HepG2 (cell line): ENCODE results near the gene TESK1. TPM values are rescaled to one million over a fixed set of nuclear protein-coding genes. Genes with fewer than 3 reads are reported as not detected.

Experiments used
- EP300 ChIP-seq, 3 experiments: sonication (generic) in 1 of 3; formaldehyde crosslinking in 1 of 3; IDR thresholded peaks; 2 replicates each; pipeline versions ENCODE4 v1.5.1 to v1.6.1; 2011 to 2020; ENCODE audit warnings: low read depth in 2 of 3, low read length in 2 of 3, borderline replicate concordance in 1 of 3, improper control_type of control experiment in 1 of 3, mild to moderate bottlenecking in 1 of 3, missing genetic modification reagents in 1 of 3, moderate library complexity in 1 of 3
- polyA plus RNA-seq, 8 experiments: library from polyadenylated mRNA; depleted of rRNA in 3 of 8; stranded (reverse) in 7 of 8; unstranded in 1 of 8; fragments of >200 nt; fragmentation: Illumina TruSeq in 4 of 8; extraction: Trizol in 4 of 8; gene quantifications; 2 replicates each; pipeline versions ENCODE4 v1.2.1 to v1.2.3, GENCODE V29; 2011 to 2016; ENCODE audit warnings: low read depth in 4 of 8, missing spikeins in 1 of 8, mixed read lengths in 1 of 8; ENCODE audit not compliant: insufficient read depth in 1 of 8
- total RNA-seq, 5 experiments: library from RNA; depleted of rRNA; stranded (reverse); fragments of >200 nt; fragmentation: Illumina TruSeq; extraction: Trizol; gene quantifications; 2 replicates each; pipeline ENCODE4 v1.2.3, GENCODE V29; 2016; ENCODE audit warnings: low read depth in 1 of 5
- TF ChIP-seq, protein P1 (sequence below): sonication (generic); formaldehyde crosslinking; IDR thresholded peaks from 2 replicates; pipeline ENCODE4 v1.5.0; 2020; ENCODE audit warnings: mild to moderate bottlenecking, missing genetic modification reagents, borderline replicate concordance
- TF ChIP-seq, protein P2 (sequence below): sonication (generic); formaldehyde crosslinking; IDR thresholded peaks from 2 replicates; pipeline ENCODE4 v1.4.0; 2020; ENCODE audit warnings: missing genetic modification reagents; ENCODE audit errors: not compliant biosample characterization
- TF ChIP-seq, protein P3 (sequence below): sonication (generic); formaldehyde crosslinking; IDR thresholded peaks from 2 replicates; pipeline ENCODE4 v1.4.0; 2020; ENCODE audit warnings: missing genetic modification reagents
- TF ChIP-seq, protein P4 (sequence below): sonication (generic); formaldehyde crosslinking; conservative IDR thresholded peaks from 2 replicates; pipeline ENCODE4 v1.4.0; 2020; ENCODE audit warnings: missing genetic modification reagents

TESK1 gene
- total and polyA plus RNA-seq, 2 of the 13 experiments (the other 11 are each of a cell fraction or from before 2014, with no cell fraction given) = 7.3 to 13.6 TPM

DNA sequence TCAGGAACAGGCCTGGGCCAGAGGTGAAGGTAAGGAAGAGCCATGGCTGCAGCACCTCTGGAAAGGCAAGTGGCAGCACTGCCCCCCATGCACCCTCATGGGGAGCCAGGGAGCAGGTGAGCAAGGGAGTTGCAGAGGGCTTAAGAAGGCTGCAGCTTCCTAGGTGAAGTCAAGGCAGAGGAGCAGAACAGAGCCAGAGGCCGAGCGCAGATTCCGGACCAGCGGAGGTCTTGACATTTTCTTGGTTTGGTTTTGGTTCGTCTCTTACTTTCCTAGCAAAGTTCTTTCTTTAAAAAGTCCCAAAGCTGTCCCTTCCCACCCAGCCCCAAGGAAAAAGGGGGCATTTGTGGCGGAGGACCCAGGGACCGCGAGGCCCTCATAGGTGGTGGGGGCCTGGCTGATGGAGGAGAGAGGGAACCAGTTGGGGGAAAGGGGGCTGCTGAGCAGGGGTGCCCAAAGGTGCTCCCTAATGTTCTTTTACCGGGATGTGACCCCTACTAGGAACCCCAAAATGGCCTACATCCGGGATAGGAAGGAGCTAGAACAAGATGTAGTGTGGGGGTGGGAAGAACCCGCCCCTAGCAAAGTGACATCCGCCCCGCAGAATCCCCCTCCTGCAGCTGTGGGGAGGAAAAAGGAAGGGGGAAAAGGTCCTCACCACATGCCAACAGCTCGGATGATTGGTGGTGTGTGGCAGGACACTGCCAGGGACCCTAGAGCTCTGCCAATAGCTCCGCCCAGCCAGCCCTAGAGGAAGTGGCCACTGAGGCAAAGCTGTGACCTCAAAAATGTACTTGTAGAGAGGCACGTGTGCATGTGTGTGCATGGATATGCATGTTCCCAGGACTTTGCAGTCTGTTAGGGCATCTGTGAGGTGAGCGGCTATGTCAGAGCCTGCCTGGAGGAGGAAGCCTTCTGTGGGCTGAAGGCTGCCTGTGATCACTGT is 14.1 kb downstream of the TESK1 start (continued):
- TF ChIP-seq, protein P1, sequence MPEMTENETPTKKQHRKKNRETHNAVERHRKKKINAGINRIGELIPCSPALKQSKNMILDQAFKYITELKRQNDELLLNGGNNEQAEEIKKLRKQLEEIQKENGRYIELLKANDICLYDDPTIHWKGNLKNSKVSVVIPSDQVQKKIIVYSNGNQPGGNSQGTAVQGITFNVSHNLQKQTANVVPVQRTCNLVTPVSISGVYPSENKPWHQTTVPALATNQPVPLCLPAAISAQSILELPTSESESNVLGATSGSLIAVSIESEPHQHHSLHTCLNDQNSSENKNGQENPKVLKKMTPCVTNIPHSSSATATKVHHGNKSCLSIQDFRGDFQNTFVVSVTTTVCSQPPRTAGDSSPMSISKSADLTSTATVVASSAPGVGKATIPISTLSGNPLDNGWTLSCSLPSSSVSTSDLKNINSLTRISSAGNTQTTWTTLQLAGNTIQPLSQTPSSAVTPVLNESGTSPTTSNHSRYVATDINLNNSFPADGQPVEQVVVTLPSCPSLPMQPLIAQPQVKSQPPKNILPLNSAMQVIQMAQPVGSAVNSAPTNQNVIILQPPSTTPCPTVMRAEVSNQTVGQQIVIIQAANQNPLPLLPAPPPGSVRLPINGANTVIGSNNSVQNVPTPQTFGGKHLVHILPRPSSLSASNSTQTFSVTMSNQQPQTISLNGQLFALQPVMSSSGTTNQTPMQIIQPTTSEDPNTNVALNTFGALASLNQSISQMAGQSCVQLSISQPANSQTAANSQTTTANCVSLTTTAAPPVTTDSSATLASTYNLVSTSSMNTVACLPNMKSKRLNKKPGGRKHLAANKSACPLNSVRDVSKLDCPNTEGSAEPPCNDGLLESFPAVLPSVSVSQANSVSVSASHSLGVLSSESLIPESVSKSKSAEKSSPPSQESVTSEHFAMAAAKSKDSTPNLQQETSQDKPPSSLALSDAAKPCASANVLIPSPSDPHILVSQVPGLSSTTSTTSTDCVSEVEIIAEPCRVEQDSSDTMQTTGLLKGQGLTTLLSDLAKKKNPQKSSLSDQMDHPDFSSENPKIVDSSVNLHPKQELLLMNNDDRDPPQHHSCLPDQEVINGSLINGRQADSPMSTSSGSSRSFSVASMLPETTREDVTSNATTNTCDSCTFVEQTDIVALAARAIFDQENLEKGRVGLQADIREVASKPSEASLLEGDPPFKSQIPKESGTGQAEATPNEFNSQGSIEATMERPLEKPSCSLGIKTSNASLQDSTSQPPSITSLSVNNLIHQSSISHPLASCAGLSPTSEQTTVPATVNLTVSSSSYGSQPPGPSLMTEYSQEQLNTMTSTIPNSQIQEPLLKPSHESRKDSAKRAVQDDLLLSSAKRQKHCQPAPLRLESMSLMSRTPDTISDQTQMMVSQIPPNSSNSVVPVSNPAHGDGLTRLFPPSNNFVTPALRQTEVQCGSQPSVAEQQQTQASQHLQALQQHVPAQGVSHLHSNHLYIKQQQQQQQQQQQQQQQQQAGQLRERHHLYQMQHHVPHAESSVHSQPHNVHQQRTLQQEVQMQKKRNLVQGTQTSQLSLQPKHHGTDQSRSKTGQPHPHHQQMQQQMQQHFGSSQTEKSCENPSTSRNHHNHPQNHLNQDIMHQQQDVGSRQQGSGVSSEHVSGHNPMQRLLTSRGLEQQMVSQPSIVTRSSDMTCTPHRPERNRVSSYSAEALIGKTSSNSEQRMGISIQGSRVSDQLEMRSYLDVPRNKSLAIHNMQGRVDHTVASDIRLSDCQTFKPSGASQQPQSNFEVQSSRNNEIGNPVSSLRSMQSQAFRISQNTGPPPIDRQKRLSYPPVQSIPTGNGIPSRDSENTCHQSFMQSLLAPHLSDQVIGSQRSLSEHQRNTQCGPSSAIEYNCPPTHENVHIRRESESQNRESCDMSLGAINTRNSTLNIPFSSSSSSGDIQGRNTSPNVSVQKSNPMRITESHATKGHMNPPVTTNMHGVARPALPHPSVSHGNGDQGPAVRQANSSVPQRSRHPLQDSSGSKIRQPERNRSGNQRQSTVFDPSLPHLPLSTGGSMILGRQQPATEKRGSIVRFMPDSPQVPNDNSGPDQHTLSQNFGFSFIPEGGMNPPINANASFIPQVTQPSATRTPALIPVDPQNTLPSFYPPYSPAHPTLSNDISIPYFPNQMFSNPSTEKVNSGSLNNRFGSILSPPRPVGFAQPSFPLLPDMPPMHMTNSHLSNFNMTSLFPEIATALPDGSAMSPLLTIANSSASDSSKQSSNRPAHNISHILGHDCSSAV (CRISPR knock-in tag) = no peak
- TF ChIP-seq, protein P2, sequence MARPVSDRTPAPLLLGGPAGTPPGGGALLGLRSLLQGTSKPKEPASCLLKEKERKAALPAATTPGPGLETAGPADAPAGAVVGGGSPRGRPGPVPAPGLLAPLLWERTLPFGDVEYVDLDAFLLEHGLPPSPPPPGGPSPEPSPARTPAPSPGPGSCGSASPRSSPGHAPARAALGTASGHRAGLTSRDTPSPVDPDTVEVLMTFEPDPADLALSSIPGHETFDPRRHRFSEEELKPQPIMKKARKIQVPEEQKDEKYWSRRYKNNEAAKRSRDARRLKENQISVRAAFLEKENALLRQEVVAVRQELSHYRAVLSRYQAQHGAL (CRISPR knock-in tag) = no peak
- TF ChIP-seq, protein P3, sequence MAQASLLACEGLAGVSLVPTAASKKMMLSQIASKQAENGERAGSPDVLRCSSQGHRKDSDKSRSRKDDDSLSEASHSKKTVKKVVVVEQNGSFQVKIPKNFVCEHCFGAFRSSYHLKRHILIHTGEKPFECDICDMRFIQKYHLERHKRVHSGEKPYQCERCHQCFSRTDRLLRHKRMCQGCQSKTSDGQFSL (CRISPR knock-in tag) = no peak
- TF ChIP-seq, protein P4, sequence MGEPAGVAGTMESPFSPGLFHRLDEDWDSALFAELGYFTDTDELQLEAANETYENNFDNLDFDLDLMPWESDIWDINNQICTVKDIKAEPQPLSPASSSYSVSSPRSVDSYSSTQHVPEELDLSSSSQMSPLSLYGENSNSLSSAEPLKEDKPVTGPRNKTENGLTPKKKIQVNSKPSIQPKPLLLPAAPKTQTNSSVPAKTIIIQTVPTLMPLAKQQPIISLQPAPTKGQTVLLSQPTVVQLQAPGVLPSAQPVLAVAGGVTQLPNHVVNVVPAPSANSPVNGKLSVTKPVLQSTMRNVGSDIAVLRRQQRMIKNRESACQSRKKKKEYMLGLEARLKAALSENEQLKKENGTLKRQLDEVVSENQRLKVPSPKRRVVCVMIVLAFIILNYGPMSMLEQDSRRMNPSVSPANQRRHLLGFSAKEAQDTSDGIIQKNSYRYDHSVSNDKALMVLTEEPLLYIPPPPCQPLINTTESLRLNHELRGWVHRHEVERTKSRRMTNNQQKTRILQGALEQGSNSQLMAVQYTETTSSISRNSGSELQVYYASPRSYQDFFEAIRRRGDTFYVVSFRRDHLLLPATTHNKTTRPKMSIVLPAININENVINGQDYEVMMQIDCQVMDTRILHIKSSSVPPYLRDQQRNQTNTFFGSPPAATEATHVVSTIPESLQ (CRISPR knock-in tag) = no peak
- TF ChIP-seq EP300 (IDR thresholded peaks at IDR 0.05; ENCODE audit: low read depth in 2 of 2, low read length in 2 of 2) (no peak), EP300 (CRISPR knock-in tag; IDR thresholded peaks at IDR 0.05; ENCODE audit: borderline replicate concordance) (no peak)
